ENCODE measurements around the gene TASP1. TPM values are rescaled to one million over a fixed set of nuclear protein-coding genes. Genes with fewer than 3 reads are reported as not detected.

TASP1 gene
- total RNA-seq, 4 donors from 2014 or later = 11.6 to 15.7 (median 13.0) TPM

DNA sequence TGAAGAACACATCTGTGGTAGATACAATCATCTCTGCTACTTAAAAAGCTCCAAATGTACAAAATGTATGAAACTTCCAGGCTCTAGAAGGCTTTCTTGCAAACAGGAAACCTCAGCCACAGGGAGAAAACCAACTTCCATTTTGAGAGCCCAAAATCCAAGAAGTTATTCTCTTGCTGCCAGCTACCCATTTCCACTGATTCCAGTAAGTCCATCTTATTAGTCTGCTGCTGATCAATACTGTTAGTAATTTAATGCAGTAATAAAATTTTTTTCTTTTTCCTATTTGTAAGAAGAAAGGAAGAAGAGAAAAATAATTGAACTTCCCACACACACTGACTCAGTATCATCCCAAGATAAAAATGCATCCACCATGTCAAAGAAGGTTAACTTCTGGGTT, 169.5 kb downstream of the TASP1 start:
- intact Hi-C loops (cut with DNase I) = no loop called here
- H3K27ac ChIP-seq (replicated peaks in 1 of 4) = no peak overlapping the region
- no peaks in the 10 kb centered on the region for H3K9me3 ChIP-seq
- H3K36me3 ChIP-seq = no peaks in the 10 kb centered on the region
- no peak overlapping the region for H3K4me3 ChIP-seq
- no peak for DNase-seq (ENCODE audit: extremely low spot score)
- no peaks in the 10 kb centered on the region for H3K27me3 ChIP-seq
- H3K4me1 ChIP-seq = no peaks in the 10 kb centered on the region
- TF ChIP-seq EP300 (IDR thresholded peaks at IDR 0.05) (no peak), POLR2A (IDR thresholded peaks at IDR 0.05; ENCODE audit: low read depth) (no peak), POLR2AphosphoS5 (IDR thresholded peaks at IDR 0.05) (no peak)
- TF ChIP-seq, protein P1, sequence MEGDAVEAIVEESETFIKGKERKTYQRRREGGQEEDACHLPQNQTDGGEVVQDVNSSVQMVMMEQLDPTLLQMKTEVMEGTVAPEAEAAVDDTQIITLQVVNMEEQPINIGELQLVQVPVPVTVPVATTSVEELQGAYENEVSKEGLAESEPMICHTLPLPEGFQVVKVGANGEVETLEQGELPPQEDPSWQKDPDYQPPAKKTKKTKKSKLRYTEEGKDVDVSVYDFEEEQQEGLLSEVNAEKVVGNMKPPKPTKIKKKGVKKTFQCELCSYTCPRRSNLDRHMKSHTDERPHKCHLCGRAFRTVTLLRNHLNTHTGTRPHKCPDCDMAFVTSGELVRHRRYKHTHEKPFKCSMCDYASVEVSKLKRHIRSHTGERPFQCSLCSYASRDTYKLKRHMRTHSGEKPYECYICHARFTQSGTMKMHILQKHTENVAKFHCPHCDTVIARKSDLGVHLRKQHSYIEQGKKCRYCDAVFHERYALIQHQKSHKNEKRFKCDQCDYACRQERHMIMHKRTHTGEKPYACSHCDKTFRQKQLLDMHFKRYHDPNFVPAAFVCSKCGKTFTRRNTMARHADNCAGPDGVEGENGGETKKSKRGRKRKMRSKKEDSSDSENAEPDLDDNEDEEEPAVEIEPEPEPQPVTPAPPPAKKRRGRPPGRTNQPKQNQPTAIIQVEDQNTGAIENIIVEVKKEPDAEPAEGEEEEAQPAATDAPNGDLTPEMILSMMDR (IDR thresholded peaks at IDR 0.05) = no peak

DNA sequence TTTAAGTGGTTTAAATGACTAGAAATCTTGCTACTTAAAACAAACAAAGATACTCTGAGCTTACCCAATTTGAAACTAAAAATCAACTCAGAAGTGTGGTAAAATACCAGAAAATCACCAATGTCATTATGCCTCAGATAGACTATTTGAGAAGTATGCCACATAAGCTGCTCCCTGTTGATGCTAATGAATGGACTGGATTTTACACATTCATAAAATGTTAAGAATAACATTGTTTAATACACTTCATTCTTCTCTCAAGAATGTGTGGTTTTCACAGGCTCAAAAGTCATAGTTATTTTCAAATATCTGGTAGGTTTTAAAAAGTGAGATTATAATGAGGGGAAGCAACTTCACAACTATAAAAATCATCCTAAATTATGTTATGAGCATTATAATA, 170.6 kb downstream of the TASP1 start:
- TF ChIP-seq EP300 (IDR thresholded peaks at IDR 0.05) (no peak), POLR2AphosphoS5 (IDR thresholded peaks at IDR 0.05) (no peak), POLR2A (IDR thresholded peaks at IDR 0.05; ENCODE audit: low read depth) (no peak)
- TF ChIP-seq, protein P1 (IDR thresholded peaks at IDR 0.05) = no peak
- Histone ChIP-seq H3K27ac (replicated peaks in 1 of 4) (no peak overlapping the region), H3K36me3 (no peaks in the 10 kb centered on the region), H3K4me1 (no peaks in the 10 kb centered on the region), H3K9me3 (no peaks in the 10 kb centered on the region), H3K4me3 (no peak overlapping the region), H3K27me3 (no peaks in the 10 kb centered on the region)
- intact Hi-C loops (cut with DNase I) = no loop called here
- no peak for DNase-seq (ENCODE audit: extremely low spot score)

DNA sequence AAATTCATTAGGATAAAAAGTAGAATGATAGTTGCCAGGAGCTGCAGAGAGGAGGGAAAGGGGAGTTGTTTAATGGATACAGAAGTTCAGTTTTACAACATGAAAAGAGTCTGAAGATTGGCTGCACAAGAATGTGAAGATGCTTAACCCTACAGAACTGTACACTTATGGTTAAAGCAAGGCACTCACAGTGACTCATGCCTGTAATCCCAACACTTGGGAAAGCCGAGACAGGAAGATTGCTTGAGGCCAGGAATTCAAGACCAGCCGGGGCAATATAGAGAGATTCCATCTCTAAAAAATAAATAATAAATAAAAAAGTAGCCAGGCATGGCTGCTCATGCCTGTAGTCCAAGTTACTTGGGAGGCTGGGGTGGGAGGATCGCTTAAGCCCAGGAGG, 174.0 kb downstream of the TASP1 start:
- no peak for DNase-seq (ENCODE audit: extremely low spot score)
- H3K9me3 ChIP-seq = no peaks in the 10 kb centered on the region
- no peaks in the 10 kb centered on the region for H3K4me1 ChIP-seq
- no peak overlapping the region for H3K27ac ChIP-seq (replicated peaks in 1 of 4)
- intact Hi-C loops (cut with DNase I) = no loop called here
- TF ChIP-seq POLR2A (IDR thresholded peaks at IDR 0.05; ENCODE audit: low read depth) (no peak), EP300 (IDR thresholded peaks at IDR 0.05) (no peak), POLR2AphosphoS5 (IDR thresholded peaks at IDR 0.05) (no peak)
- TF ChIP-seq, protein P1 (IDR thresholded peaks at IDR 0.05) = no peak
- 97% methylated on average over 3 of the region's 3 CpGs for WGBS
- H3K27me3 ChIP-seq = no peaks in the 10 kb centered on the region
- H3K4me3 ChIP-seq = no peak overlapping the region
- H3K36me3 ChIP-seq = no peaks in the 10 kb centered on the region

DNA sequence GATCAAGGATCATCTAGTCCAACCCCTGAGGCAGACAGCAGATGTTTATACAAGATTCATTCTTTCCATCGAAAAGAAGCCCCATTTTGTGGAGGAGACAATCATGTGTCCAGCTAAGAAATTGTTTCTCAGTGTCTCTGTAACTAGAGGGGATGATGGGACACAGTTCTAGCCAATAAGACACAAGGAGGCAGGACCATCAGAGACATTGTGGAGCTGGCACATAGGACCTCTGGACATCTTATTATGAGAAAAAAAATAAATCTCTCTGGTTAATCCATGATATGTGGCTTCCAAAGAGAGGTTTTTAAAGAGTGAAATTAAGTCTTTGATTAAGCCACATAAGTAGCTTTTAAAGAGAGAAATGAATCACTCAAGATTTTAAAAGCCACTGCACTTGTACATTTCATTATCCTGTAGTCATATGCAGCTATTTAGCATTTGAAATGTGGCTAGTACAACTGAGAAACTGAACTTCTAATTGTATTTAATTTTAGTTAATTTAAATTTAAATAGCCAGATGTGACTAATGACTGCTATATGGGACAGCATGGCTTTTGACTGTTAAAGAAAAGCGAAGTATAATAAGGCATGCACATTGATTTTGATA, 176.8 kb downstream of the TASP1 start:
- no peak for TF ChIP-seq POLR2A (IDR thresholded peaks at IDR 0.05; ENCODE audit: low read depth)
- TF ChIP-seq EP300 (IDR thresholded peaks at IDR 0.05) = no peak
- no peak for TF ChIP-seq POLR2AphosphoS5 (IDR thresholded peaks at IDR 0.05)
- TF ChIP-seq, protein P1 (IDR thresholded peaks at IDR 0.05) = no peak
- no peaks in the 10 kb centered on the region for H3K9me3 ChIP-seq
- WGBS = 83% methylated on average over 2 of the region's 2 CpGs
- no peaks in the 10 kb centered on the region for H3K36me3 ChIP-seq
- no peak for DNase-seq (ENCODE audit: extremely low spot score)
- intact Hi-C loops (cut with DNase I) = no loop called here
- no peak overlapping the region for H3K27ac ChIP-seq (replicated peaks in 1 of 4)
- no peak overlapping the region for H3K4me3 ChIP-seq
- no peaks in the 10 kb centered on the region for H3K27me3 ChIP-seq
- H3K4me1 ChIP-seq = no peaks in the 10 kb centered on the region

DNA sequence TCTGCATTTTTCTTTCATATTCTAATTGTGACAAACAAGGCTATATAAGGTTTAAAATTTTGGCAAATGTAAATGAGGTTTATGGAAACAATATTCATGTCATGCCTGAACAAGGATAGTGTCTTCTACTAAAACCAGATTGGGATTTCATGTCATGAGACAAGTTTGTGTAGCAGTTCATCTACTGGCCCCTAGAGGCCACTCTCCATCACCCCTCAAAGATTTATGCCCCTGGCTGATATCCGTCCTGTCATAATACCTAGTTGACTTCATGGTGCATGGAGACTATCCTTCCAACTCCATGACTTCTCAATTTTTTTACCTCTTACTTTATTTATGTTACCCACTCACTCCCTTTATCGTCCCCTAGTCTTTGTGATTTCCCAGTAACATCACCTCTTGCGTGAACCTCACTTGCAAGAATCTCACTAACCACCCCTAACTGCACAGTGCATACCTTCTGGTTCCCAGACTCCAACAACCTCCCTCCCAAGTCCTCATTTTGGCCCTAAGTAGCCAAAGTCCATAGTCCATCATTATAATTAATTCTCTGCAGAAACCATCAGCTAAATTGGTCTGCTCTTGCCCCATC, 179.8 kb downstream of the TASP1 start:
- H3K9me3 ChIP-seq = no peaks in the 10 kb centered on the region
- H3K4me3 ChIP-seq = no peak overlapping the region
- WGBS = 78% methylated on average over 3 of the region's 3 CpGs
- no peaks in the 10 kb centered on the region for H3K36me3 ChIP-seq
- no peaks in the 10 kb centered on the region for H3K27me3 ChIP-seq
- no peak for DNase-seq (ENCODE audit: extremely low spot score)
- H3K27ac ChIP-seq (replicated peaks in 1 of 4) = no peak overlapping the region
- TF ChIP-seq, protein P1 (IDR thresholded peaks at IDR 0.05) = peak; percentile 53 to 77 (median 64)
- TF ChIP-seq EP300 (IDR thresholded peaks at IDR 0.05) = no peak
- H3K4me1 ChIP-seq = no peaks in the 10 kb centered on the region
- intact Hi-C loops (cut with DNase I) = loop anchor here (10.0 kb wide), 1 partner anchor 86 kb away; no protein-coding TSS in a partner anchor

Data from esophagus muscularis mucosa (tissue), 4 donors.